ENCODE results near the gene FHIT.

DNA sequence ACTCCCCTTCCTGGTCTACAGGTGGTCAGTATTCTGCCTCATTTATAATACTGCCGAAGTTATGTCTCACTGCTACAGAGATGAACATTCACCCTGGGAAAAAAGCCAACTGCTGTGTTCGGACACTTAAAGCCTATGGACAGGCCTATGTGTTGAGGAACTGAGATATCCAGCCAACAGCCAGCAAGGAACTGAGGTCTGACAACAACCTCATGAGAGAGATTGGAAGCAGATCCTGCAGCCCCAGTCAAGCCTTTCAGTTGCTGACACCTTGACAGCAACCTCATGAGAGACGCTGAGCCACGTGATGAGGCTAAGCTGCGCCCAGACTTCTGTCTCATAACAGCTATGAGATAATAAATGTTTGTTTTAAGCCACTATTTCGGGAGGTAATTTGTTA lies 18.2 kb upstream of the FHIT start:
- TF ChIP-seq, protein P1, sequence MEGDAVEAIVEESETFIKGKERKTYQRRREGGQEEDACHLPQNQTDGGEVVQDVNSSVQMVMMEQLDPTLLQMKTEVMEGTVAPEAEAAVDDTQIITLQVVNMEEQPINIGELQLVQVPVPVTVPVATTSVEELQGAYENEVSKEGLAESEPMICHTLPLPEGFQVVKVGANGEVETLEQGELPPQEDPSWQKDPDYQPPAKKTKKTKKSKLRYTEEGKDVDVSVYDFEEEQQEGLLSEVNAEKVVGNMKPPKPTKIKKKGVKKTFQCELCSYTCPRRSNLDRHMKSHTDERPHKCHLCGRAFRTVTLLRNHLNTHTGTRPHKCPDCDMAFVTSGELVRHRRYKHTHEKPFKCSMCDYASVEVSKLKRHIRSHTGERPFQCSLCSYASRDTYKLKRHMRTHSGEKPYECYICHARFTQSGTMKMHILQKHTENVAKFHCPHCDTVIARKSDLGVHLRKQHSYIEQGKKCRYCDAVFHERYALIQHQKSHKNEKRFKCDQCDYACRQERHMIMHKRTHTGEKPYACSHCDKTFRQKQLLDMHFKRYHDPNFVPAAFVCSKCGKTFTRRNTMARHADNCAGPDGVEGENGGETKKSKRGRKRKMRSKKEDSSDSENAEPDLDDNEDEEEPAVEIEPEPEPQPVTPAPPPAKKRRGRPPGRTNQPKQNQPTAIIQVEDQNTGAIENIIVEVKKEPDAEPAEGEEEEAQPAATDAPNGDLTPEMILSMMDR (IDR thresholded peaks at IDR 0.05; ENCODE audit: low read depth, low read length, missing input control): no peak
- TF ChIP-seq, protein P2, sequence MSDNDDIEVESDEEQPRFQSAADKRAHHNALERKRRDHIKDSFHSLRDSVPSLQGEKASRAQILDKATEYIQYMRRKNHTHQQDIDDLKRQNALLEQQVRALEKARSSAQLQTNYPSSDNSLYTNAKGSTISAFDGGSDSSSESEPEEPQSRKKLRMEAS (IDR thresholded peaks at IDR 0.05): no peak
- TF ChIP-seq TAF1 (conservative IDR thresholded peaks at IDR 0.05): no peak
- TF ChIP-seq JUND (IDR thresholded peaks at IDR 0.05): no peak
- no peak for TF ChIP-seq RAD21 (IDR thresholded peaks at IDR 0.05)
- TF ChIP-seq, protein P3, sequence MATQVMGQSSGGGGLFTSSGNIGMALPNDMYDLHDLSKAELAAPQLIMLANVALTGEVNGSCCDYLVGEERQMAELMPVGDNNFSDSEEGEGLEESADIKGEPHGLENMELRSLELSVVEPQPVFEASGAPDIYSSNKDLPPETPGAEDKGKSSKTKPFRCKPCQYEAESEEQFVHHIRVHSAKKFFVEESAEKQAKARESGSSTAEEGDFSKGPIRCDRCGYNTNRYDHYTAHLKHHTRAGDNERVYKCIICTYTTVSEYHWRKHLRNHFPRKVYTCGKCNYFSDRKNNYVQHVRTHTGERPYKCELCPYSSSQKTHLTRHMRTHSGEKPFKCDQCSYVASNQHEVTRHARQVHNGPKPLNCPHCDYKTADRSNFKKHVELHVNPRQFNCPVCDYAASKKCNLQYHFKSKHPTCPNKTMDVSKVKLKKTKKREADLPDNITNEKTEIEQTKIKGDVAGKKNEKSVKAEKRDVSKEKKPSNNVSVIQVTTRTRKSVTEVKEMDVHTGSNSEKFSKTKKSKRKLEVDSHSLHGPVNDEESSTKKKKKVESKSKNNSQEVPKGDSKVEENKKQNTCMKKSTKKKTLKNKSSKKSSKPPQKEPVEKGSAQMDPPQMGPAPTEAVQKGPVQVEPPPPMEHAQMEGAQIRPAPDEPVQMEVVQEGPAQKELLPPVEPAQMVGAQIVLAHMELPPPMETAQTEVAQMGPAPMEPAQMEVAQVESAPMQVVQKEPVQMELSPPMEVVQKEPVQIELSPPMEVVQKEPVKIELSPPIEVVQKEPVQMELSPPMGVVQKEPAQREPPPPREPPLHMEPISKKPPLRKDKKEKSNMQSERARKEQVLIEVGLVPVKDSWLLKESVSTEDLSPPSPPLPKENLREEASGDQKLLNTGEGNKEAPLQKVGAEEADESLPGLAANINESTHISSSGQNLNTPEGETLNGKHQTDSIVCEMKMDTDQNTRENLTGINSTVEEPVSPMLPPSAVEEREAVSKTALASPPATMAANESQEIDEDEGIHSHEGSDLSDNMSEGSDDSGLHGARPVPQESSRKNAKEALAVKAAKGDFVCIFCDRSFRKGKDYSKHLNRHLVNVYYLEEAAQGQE (IDR thresholded peaks at IDR 0.05): no peak

All from liver (tissue), 3 donors.